Measurements from ENCODE around the gene NR1H2. TPM values are rescaled to one million over a fixed set of nuclear protein-coding genes. Genes with fewer than 3 reads are reported as not detected.
"Not testable (repeated sequence)": the region's sequence is repeated elsewhere in the genome, so short reads cannot be mapped to it uniquely, and the experiment has no call there.

The NR1H2 gene
- polyA plus RNA-seq (2013, experiment 1 of 2; ENCODE audit: insufficient read length), result 47.2 TPM
- polyA plus RNA-seq (2013, experiment 2 of 2; ENCODE audit: insufficient read length), result 43.9 TPM

DNA sequence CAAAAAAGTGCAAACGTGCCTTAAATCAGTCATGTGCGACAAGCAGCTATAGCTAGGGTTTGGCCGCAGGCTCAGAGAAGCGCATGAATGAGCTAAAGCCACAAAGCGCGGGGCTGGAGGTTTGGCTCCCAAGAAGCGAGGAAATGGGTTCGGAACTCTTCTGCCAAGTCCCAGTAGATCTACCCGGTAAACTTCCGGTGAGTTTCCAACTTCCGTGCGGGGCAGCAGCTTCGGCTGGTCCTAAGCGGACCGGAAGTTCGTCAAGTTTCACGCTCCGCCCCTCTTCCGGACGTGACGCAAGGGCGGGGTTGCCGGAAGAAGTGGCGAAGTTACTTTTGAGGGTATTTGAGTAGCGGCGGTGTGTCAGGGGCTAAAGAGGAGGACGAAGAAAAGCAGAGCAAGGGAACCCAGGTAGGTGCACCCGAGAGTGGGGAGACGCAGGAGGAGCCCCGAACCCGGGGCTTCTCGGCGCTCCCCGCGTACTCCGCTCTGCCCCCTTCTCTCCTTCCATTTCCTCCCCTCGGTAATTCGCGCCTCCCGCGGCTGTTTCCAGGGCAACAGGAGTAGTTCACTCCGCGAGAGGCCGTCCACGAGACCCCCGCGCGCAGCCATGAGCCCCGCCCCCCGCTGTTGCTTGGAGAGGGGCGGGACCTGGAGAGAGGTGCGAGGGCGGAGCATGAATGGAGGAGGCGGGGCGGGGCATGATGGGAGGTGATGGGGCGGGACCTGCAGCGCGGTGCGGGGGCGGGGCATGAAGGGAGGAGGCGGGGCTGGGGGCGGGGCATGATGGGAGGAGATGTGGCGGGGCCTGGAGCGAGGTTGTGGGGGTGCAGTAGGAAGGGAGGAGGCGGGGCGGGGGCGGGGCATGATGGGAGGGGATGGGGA is at the start of gene NR1H2:
NR1H2 (plus strand) TSS at position 292 of the 885 bp plus-strand sequence. CDS start 1,149 bp downstream, outside the sequence.
- DNase-seq, result peak; percentile 98

DNA sequence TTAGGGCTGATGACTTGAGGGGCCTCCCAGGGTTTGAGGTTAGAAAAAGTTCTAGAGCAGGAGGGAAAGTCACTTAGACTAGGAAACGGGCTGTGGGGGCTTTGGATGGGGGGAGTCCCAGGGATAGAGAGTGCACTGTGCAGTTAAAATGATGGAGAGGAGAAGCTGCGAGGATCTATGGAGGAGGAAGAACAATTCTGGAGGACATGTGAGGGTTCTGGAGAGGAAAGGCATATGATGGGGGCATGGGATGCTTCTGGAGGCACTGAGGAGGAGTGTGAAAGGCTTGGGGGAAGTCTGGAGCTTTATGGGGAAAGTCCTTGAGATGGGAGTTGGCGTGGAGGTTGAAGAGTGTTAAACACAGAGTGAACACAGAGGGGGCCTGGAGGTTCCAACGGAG is 49.2 kb upstream of the NR1H2 start:
- DNase-seq, result no peak

DNA sequence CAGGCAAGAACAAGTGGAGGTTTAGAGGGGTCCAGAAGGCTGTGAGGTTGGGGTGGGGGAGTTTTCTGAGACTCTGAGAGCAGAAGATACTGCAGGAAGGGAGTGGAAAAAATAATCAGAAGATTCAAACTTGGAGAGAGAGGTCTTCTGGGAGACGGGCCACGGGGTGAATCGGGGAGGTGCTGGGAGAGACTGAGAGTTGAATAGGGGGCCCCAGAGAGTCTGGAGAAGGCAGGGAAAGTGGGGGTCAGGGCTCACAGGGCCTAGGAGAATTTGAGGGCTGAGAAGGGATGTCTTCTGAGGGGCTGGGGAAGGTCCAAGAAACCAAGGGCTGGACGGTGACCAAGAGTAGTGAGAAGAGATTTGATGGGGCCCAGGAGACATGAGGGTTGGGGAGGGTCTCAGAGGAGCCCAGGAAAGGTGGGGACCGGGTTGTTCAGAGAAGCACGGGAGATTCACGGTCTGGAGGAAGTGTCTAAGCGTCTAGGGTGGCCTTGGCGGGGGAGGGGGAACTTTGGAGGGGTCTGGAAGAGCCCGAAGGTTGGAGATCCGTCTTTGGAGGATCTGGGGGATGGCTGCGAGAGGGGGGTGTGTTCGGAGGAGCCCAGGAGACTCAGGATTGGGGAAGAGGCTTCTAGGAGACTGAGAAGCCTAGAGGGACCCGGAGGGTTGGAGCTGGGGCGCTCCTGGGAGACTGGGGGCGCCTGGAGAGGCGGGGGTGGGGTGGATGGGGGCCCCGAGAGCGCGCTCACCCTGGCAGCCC is 48.6 kb upstream of the NR1H2 start:
- DNase-seq, result no peak

DNA sequence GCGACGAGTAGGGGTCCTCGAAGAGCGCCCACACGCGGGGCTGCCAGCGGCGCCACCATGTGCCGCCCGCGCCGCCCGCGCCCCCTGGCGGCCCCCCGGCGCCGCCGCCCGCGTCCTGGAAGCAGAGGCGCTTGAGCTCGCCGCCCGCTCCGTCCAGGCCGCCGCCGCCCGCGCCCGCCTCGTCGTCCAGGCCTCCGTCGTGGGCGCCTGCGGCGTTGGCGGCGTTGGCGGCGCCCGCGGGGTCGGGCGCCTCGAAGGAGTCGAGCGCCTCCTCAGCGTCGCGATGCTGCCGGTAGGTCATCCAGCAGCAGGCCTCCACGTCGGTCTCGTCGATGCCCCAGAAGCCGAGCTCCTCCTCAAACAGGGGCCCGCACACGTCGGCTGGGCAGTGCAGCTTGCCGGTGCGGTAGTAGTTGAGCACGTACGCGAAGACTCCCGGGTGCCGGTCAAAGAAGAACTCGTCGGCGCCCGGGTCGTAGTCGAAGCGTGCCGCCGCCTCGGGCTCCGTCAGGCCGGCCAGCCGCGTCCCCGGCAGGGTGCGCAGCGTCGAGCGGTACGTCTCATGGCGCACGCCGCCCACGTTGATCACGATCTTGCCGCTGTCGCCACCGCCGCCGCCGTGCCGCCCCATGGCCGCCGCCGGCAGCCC is 47.9 kb upstream of the NR1H2 start:
- DNase-seq, result peak; percentile 7

DNA sequence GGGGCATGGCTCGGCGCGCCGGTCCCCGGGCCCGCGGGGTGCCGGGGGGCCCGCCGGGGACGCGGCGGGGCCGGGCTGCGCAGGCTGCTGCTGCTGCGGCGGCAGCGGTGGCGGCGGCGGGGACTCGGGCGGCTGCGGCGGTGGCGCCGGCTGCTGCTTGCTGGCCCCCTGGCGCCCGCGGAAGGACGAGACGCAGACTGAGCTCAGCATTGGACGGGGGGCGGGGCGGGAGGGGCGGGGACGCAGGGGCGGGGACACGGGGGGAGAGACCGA is 47.4 kb upstream of the NR1H2 start:
- DNase-seq, result no peak

DNA sequence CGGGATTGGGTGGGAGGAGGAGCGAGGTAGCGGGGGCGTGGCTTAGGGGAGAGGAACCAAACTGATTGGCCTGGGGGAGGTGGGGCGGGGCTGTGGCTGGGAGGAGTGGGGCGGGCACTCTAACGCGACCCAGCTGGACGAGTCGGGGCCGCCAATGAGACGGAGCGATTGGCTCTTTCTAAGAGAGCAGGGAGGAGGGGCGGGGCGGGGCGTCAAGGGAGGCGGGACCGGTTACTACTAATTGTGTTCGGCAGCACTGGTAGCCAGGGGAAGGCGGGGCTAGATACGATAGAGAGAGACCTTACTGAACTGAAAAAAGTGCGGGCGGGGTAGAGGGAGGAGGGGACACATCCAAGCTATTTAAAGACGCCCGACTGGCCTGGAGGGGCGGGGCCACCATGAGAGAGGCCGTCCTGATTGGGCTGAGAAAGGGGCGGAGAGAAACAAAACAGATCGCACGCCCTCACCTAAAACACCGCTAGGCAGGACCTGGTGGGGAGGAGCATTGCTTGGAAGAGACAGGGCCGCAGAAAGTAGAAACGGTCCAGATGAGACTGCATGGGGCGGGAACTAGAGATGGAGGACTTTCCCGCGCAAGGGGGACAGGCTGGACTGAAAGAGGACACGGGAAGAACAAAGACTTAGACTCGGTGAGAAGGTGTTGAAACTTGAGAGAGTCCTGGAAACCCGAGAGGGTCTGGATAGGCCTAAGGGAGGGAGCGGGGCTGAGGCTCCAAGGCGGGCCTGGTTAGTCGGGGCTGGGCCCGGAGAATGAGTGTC is 46.9 kb upstream of the NR1H2 start, which contains the start of gene KCNC3:
KCNC3 (minus strand) TSS at position 232 of the 780 bp plus-strand sequence. CDS start 295 bp downstream, outside the sequence.
- DNase-seq, result peak; percentile 93

DNA sequence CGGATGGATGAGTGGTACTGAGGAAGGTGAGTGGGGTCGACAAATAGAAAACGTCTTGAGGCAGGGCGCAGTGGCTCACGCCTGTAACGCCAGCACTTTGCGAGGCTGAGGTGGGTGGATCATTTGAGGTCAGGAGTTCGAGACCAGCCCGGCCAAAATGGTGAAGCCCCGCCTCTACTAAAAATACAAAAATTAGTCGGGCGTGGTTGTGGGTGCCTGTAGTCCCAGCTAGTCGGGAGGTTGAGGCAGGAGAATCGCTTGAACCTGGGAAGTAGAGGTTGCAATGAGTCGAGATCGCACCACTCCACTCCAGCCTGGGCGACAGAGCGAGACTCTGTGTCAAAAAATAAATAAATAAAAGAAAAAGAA is 46.3 kb upstream of the NR1H2 start:
- not testable (repeated sequence) for DNase-seq

DNA sequence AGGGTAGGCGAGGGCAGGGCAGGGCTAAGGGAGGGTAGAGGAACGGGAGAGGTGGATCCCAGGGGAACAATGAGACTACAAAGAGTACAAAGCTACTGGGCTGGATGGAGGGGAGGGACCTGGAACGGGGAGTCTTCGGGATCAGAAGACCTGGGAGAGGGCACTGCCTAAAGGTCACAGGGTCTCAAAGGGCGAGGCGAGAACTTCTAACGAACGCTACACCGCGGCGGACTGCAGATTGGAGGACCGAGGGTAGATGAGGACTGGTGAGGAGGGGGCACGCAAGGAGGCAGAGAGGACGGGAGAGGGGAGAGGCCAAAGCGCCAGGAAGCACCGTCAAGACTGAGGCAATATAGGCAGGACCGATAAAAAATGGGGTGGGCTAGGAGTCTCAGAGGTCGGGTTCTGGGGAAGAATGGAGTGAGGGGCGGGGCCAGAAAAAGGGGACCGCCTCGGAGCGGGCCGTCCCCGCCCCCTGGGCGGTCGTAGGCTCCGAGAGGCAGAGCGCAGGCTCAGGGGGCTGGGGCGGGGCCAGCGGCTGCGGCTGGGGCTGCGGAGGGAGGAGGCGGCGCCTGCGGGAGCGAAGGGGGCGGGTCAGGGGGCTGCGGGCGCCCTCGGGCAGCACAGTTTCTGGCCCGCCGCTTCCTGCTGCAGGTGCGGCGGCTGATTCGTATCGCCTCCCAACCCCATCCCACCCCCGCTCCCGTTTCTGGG is 45.7 kb upstream of the NR1H2 start:
- peak; percentile 28 for DNase-seq

DNA sequence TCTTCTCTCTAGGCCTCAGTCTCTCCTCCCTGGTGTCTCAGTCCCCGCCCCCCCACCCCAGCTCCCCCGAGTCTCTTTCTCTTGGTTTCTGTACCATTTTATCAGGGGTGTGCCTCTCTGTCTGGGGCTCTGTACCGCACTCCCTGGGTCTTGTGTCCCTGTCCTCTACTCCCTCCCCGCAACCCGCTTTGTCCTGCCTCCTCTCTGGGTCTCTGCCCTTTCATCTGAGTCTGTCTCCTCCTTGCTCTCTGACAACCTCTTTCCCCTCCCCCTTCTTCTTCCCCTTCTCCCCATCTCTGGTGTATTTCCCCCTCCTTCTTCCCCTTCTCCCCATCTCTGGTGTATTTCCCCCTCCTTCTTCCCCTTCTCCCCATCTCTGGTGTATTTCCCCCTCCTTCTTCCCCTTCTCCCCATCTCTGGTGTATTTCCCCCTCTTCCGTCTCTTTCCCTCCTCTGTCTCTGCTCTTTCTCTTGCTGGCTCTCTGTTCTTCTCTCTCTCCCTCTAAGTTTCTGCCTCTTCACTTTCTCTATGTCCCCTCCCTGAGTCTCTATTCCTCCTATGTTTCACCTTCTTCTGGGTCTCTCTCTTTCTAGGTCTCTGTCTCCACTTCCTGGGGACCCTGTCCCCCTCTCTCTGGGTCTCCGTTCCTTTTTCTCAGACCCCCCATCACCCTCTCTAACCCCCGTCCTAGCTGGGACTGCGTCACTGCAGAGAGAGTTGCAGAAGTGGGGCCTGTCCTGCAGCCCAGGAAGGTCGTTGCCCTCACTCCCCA is 44.9 kb upstream of the NR1H2 start:
- no peak for DNase-seq

DNA sequence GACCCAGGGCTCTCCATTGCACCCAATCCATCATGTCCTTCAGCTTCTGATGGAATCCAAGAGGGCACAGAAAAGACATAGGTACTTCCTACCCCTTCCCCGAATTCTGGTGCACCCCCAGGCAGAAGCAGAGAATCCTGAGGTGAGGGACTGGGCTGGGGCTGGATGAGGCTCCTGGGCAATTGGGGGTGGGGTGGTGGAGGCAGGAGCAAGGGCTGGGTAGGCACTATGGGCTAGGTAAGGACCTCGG is 44.3 kb upstream of the NR1H2 start:
- DNase-seq, result no peak

DNA sequence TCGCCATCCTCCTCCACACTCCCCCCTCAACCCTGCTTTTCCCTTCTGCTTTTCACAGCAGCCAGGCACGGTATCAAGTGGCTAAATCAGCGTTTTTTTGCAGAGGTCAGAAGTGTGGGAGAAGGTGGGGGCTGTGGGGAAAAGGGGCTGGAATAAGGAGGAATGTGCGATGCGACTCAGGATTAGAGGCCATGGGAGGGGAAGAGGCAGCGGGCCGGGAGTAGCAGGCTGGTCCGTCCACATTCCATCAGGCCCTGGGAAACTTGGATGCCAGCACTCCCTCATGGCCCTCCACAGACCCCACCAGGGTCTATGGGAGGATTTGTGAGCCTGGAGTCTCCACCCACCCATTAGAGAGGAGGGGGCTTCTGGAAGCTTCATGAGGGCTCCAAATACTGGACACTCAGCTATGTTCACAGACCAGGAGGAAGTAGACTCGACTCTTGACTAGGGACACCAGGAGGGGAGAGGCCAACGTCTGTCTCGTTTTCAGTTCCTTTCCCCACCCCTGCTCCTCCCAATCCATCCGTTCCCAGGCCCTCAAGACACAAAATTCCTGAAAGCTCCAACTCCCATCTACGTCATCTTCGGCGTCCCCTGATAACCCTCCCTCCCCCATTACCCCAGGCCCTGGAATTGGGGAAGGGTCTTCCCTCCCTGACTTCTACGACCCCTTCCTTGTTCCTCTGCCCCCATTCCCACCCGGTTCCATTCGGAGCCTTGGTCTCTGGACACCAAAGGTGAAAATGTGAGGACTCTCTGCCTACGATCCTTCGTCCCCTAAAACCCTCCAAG is 43.8 kb upstream of the NR1H2 start:
- no peak for DNase-seq

DNA sequence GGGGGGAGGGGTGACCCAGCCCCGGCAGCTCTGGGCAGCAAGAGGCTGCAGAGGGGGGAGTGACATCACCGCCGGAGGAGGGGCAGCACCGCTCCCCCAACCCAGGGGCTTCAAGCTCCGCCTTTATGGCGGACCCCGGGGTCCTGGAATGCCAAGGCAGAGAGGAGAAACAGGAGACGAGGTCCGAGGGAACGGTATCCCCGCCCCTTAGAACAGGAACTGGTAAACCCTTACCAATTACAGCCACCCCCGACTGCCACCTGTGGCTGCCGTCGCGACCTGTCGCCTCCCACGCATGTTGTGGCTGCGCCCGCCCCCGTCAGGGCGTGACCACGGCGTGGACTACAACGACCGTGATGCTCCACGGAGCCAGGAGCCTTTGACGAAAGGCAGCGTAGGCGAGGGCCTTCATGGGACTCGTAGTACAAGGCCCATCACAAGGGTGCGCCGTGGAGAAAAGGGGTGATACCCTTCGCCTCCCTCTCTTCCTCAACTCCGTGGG is 43.0 kb upstream of the NR1H2 start:
- peak; percentile 84 for DNase-seq

DNA sequence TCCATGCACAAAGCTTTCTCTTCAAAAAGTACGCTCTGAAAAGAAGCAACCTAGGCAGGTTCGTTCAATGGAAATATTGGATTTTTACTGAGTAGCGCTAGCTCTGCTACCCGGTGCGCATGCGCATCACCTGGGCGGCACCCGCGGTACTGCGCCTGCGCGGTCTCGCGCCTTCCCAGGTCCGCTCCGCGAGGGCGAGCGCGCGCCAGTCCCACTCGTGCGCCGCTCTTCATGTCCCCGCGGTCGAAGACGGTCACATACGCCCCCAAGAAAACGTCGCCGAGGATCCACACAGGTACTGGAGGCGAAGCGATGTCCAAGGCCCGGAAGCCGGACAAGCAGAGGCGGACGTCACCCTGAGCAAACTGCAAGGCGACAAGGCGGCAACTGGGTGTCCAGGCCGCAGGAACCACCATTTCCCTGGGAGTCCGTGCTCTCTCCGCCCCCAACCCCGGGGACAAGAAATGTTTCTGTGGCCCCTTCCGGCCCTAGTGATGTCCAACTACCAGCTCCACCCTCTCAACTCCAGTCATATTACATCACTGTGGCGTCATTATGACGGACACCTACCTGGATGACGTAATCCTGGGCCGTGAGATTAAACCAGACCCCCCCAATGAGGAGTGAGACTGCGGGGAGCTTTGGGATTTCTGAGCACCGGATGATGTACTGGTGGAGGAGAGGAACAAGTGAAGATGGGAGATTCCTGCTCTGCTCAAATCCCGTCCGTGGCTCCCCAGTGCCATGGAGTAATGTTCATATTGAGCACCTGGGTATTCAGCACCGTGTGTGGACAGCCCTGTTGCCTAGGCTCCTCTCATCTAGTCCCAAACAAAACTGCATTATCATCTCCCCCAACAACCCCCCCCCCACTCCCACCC is 42.3 kb upstream of the NR1H2 start:
- DNase-seq, result peak; percentile 69

DNA sequence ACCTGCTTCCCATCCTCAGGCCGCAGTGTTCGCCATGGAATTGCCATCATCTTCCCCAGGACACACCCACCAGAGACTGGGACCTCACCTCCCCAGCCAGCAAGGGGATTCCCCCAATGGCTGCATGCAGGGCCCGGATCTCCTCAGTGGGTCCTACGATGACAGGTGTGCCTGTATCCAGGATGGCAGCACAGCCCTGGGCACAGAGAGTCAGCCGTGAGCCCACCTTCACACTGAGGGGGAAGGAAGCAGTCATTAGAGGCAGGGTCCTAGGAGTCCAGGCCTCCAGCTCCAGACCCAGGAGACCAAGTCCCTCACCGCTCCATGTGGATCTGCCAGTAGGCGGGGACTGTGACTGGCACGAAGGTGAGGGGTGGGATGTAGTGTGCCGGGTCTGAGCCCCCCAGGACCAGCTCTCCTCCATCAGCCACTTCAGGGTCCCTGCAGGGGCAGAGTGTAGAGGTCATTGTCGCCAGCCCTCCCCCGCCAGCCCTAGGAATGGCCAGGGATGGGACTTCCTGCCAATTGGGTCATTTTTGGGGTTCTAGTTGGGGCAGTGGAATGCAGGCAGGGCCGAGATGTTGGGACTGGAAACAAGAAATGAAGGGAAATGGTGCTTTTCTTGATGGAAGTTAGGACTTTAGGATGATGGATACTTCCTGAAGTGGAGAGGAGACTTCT is 41.4 kb upstream of the NR1H2 start:
- DNase-seq, result no peak

DNA sequence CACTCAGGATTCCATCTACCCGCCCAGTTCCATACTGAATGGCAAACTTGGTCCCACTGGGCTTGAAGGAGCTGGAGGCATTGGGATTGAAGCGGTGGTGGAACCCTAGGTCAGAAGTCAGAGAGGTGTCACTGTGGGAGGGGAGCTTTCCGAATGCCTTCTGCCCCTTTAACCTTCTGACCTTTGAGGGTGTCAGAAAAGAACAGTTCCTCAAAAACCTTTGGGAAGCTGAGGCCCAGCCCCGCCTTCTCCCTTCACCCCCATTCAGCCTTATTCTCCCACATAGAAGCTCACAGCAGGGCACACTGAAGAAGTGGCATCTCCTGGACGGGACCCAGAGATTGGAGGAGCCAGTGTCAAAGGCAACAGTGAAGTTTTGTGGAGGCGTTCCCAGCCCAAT is 39.2 kb upstream of the NR1H2 start:
- not testable (repeated sequence) for DNase-seq

DNA sequence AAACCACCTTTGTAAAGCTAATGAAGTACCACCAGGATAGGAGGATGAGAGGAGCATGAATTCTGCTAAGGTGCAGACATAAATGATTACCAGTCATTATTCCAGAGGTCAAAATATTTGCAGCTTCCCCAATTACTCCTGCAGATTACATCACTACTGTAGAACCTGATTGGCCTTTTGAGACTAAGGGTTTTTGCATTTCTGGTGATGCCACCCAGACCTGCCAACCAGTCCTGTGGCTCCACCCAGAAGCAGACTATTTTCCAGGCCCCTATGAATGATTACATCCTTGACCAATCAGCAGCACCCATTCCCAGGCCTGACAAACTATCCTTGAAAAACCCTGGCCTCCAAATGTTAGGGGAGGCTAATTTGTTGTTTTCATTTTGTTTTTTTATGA is 35.9 kb upstream of the NR1H2 start:
- DNase-seq, result no peak

DNA sequence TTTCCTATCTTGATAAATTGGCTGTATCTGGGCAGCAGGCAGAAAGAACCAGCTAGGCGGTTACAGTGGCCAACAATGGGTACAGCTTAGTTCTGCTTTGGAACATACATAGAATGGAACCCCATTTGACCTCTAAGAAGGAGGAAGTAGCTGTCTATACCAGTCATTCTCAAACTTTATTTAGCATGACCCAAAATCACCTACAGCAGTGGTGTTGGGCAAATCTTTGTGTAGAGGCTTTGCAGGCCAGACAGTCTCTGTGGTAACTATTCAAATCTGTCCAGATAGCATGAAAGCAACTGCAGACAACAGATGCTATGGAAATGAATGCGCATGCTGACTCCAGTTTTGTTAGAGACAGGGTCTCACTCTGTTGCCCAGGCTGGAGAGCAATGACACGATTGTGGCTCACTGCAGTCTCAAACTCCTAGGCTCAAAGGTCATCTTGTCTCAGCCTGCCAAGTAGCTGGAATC is 35.1 kb upstream of the NR1H2 start:
- no peak for DNase-seq

DNA sequence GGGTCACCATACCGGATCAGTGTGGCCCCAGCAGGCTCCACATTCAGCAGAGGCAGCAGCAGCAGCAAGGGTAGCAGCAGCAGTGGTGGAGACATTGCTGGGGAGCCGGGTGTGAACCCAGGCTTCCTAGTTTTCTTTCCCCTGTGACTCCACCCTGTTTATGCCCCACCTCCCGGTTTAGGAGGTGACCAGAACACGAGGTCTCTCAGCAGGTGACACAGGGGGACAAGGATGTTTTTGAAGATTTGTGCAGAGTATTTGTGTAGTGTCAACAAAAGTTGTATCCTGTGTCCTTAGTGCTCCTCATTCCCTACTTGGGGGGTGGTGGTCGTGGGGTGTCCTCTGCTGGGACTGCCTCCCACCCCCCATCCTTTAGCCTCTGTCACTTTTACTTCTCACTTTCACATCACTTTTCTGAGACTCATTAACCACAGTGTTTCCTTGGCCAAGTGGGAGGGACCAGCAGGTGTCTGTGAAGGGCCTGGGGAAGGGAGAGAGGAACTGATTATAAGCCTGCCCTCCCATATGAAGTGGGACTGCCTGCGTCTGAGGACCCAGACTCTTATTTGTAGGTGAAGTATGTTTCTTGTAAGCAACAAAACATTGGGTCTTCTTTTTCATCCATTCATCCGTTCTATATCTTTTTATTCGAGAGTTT is 31.5 kb upstream of the NR1H2 start:
- DNase-seq, result no peak

Data from fibroblast of skin of scalp (primary cell).